Lung (tissue), 12 donors: Measurements from ENCODE around the gene ST6GALNAC3. TPM values are rescaled to one million over a fixed set of nuclear protein-coding genes. Genes with fewer than 3 reads are reported as not detected.
A peak's percentile ranks its signal among the peaks of the same experiment; 100 is the strongest.

Source experiments
- ATAC-seq: fragments of 200-7000 bp; cut with Tn5 transposase; one replicate; pipeline ENCODE4 v1.9.1; 2020; ENCODE audit warnings: moderate number of reproducible peaks; ENCODE audit not compliant: insufficient read depth, low FRiP score
- DNase-seq, 3 donors: peaks; one replicate each; pipeline ENCODE4 v3.0.0-alpha.2; 2013 to 2017
- H3K27ac ChIP-seq, 2 donors: one replicate each; pipeline ENCODE4 v1.5.1; 2013; ENCODE audit warnings: mild to moderate bottlenecking in 2 of 2, moderate library complexity in 2 of 2, control low read depth in 1 of 2, inconsistent platforms in 1 of 2, low read depth in 1 of 2, low read length in 1 of 2
- H3K27me3 ChIP-seq, 3 donors: one replicate each; pipeline ENCODE4 v1.5.1; 2013; ENCODE audit warnings: low read length in 2 of 3; ENCODE audit not compliant: control insufficient read depth in 3 of 3, insufficient read depth in 3 of 3
- H3K36me3 ChIP-seq, 4 donors: one replicate each; pipeline ENCODE4 v1.5.1; 2013; ENCODE audit warnings: low read length in 4 of 4, mild to moderate bottlenecking in 1 of 4, moderate library complexity in 1 of 4; ENCODE audit not compliant: control insufficient read depth in 4 of 4, insufficient read depth in 4 of 4
- H3K4me1 ChIP-seq, 5 donors: one replicate each; pipeline ENCODE4 v1.5.1; 2013; ENCODE audit warnings: low read length in 5 of 5, mild to moderate bottlenecking in 2 of 5, moderate library complexity in 1 of 5; ENCODE audit not compliant: control insufficient read depth in 5 of 5, insufficient read depth in 5 of 5
- H3K4me3 ChIP-seq: one replicate; pipeline ENCODE4 v1.5.1; 2013; ENCODE audit warnings: mild to moderate bottlenecking, control low read depth, moderate library complexity
- H3K9ac ChIP-seq, 2 donors: one replicate each; pipeline ENCODE4 v1.5.1; 2013; ENCODE audit warnings: low read length in 2 of 2, control low read depth in 1 of 2; ENCODE audit not compliant: insufficient read depth in 1 of 2
- H3K9me3 ChIP-seq, 4 donors: one replicate each; pipeline ENCODE4 v1.5.1; 2013; ENCODE audit warnings: low read length in 3 of 4, mild to moderate bottlenecking in 1 of 4, moderate library complexity in 1 of 4; ENCODE audit not compliant: control insufficient read depth in 4 of 4, insufficient read depth in 3 of 4
- WGBS, 2 donors: extraction: QIAGEN DNeasy Blood & Tissue Kit; methylation state at CpG; one replicate each; pipeline ENCODE4 v1.1.7; 2013; 5-methylcytosine and 5-hydroxymethylcytosine counted together
- polyA plus RNA-seq, 2 donors: library from polyadenylated mRNA; stranded (reverse); fragments of 200-250 nt; gene quantifications; one replicate each; pipeline ENCODE4 v1.2.1, GENCODE V29; 2013
- total RNA-seq, 2 donors: library from RNA; depleted of rRNA in 1 of 2; stranded (reverse); fragments of >200 nt in 1 of 2; gene quantifications; one replicate each; pipeline ENCODE4 v1.2.1, GENCODE V29; 2014 to 2021
- TF ChIP-seq, protein P1 (sequence below): IDR thresholded peaks from 2 replicates; pipeline ENCODE4 v1.5.1; 2012; ENCODE audit warnings: mild to moderate bottlenecking; ENCODE audit errors: control extremely low read depth, extremely low read depth
- donor health status: control.
- donor health status: control.
- donor health status: Bipolar disorder and iron deficiency.
- donor health status: healthy.
- donor health status: DM: yes; HTN: yes; CAD: no.

ST6GALNAC3 gene
- total and polyA plus RNA-seq, 4 donors, result 2.7 to 17.9 (median 12.2) TPM

DNA sequence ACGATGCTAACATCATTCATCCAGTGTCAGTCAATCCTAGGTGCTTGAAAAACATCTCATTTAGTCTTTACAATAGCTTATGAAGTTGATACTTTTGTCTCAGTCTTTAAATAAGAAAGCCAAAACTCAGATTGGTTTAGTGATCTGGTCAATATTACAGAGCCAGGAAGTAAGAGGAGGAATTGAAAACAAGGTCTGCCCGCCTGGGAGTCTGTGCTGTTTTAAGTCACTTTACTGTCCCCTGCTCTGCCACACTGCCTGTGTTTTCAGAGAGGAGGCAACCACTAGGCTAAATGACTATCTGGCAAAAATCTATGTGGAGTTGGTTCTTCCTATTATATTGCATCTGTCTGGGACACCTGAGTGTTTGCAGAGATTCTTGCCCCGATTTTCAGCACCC is 62.3 kb downstream of the ST6GALNAC3 start:
- Histone ChIP-seq H3K27me3 (no peaks in the 10 kb centered on the region), H3K9me3 (no peaks in the 10 kb centered on the region), H3K4me1 (peaks cover 0 to 8% (median 0%) of the 10 kb centered on the region in 5 donors), H3K27ac (peak overlapping the region; percentile 20 to 82), H3K9ac (no peak overlapping the region), H3K4me3 (no peak overlapping the region), H3K36me3 (no peaks in the 10 kb centered on the region)
- WGBS, 2 donors, result 86% methylated on average over 3 of the region's 3 CpGs
- no peak for DNase-seq
- no peak for ATAC-seq
- TF ChIP-seq, protein P1, sequence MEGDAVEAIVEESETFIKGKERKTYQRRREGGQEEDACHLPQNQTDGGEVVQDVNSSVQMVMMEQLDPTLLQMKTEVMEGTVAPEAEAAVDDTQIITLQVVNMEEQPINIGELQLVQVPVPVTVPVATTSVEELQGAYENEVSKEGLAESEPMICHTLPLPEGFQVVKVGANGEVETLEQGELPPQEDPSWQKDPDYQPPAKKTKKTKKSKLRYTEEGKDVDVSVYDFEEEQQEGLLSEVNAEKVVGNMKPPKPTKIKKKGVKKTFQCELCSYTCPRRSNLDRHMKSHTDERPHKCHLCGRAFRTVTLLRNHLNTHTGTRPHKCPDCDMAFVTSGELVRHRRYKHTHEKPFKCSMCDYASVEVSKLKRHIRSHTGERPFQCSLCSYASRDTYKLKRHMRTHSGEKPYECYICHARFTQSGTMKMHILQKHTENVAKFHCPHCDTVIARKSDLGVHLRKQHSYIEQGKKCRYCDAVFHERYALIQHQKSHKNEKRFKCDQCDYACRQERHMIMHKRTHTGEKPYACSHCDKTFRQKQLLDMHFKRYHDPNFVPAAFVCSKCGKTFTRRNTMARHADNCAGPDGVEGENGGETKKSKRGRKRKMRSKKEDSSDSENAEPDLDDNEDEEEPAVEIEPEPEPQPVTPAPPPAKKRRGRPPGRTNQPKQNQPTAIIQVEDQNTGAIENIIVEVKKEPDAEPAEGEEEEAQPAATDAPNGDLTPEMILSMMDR, result no peak

DNA sequence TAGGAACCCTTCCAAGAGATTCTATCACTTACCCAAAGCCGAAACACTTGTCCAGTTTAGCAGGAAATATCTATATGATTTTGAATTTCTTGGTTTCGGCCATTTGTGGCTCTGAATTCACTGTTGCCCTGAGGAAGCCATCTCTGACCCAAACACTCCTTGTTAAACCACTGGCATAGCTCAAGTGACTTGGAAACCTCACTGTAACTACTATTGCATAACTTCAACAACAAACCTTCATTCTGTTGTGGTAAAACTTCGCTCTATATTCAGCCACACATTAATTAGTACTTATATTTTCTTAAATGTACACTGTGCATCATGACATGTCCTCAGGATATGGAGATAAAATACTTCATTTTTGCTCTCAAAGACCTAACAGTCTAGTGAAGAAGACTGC is 63.2 kb downstream of the ST6GALNAC3 start:
- ATAC-seq (no peak), DNase-seq (no peak)
- TF ChIP-seq, protein P1, result no peak
- H3K9me3 ChIP-seq, result no peaks in the 10 kb centered on the region
- no peak overlapping the region for H3K9ac ChIP-seq
- H3K27ac ChIP-seq, result peak overlapping the region; percentile 39 to 82
- no peaks in the 10 kb centered on the region for H3K36me3 ChIP-seq
- WGBS, 2 donors, result 68 to 84% methylated on average over 3 of the region's 3 CpGs
- H3K4me1 ChIP-seq, result peaks cover 0 to 8% (median 2%) of the 10 kb centered on the region in 5 donors
- H3K27me3 ChIP-seq, result no peaks in the 10 kb centered on the region
- H3K4me3 ChIP-seq, result no peak overlapping the region

DNA sequence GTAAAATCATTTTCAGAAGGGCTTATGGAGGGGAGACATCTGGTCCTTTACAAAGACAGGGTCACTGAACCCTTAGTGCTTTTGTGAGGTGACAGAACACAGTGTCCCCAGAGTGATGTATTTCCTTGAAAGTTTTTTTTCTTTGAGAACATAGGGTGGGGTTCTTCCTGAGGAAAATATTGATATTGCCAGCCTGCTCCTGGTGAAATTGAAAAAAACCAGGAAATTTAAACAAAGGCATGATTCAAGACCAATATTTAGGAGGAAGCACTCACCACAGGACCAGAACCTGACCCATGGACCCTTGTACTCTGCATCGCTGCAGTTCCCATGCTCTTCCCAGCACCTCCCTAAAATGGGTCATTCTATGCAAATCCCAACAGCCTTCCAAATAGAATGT is 63.7 kb downstream of the ST6GALNAC3 start:
- DNase-seq, result no peak
- TF ChIP-seq, protein P1, result no peak
- 45 to 80% methylated on average over 1 of the region's 1 CpG for WGBS, 2 donors
- H3K9me3 ChIP-seq, result no peaks in the 10 kb centered on the region
- H3K36me3 ChIP-seq, result no peaks in the 10 kb centered on the region
- ATAC-seq, result no peak
- peaks cover 0 to 9% (median 2%) of the 10 kb centered on the region in 5 donors for H3K4me1 ChIP-seq
- no peak overlapping the region for H3K9ac ChIP-seq
- no peak overlapping the region for H3K27ac ChIP-seq
- no peak overlapping the region for H3K4me3 ChIP-seq
- H3K27me3 ChIP-seq, result no peaks in the 10 kb centered on the region

DNA sequence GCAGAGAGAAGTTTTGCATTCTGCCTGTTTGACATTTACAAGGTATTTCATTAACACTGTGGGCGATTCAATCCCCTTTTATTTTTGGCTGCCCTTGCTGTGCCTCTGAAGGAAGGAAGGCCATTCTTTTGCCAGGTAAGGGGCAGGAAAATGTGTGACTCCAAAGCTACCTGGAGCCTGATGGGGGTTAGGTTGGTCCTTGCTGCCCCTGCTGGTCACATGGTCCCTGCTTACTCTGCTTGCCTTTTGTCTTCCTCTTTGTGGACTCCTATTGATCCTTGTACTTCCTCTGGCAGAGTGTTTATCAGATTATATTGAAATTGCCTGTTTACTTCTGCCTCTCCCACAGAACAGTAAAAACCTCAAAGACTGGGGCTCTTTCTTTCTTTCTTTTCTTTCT is 65.7 kb downstream of the ST6GALNAC3 start:
- no peaks in the 10 kb centered on the region for H3K27me3 ChIP-seq
- ATAC-seq (no peak), DNase-seq (no peak)
- H3K36me3 ChIP-seq, result no peaks in the 10 kb centered on the region
- H3K4me3 ChIP-seq, result no peak overlapping the region
- 67 to 88% methylated on average over 1 of the region's 1 CpG for WGBS, 2 donors
- H3K27ac ChIP-seq, result peak overlapping the region in 1 of 2 donors; percentile 49
- H3K9me3 ChIP-seq, result no peaks in the 10 kb centered on the region
- H3K4me1 ChIP-seq, result peaks cover 0 to 10% (median 2%) of the 10 kb centered on the region in 5 donors
- TF ChIP-seq, protein P1, result no peak
- H3K9ac ChIP-seq, result no peak overlapping the region
